Neuron (in vitro differentiated cells): Measurements from ENCODE around the gene CSGALNACT2.

Source experiments
- H2AFZ ChIP-seq: one replicate; pipeline ENCODE4 v1.6.1; 2013; ENCODE audit warnings: low read depth, mild to moderate bottlenecking, inconsistent platforms, low read length, moderate library complexity
- H3K27me3 ChIP-seq: one replicate; pipeline ENCODE4 v1.6.1; 2013; ENCODE audit warnings: low read length; ENCODE audit not compliant: insufficient read depth
- H3K36me3 ChIP-seq: one replicate; pipeline ENCODE4 v1.6.1; 2013; ENCODE audit warnings: low read length; ENCODE audit not compliant: insufficient read depth
- H3K4me1 ChIP-seq: one replicate; pipeline ENCODE4 v1.6.1; 2013; ENCODE audit warnings: low read length; ENCODE audit not compliant: insufficient read depth
- H3K4me3 ChIP-seq: 2 replicates; pipeline ENCODE4 v1.5.1; 2013; ENCODE audit warnings: mild to moderate bottlenecking, low read length, moderate library complexity
- H3K9me3 ChIP-seq: one replicate; pipeline ENCODE4 v1.6.1; 2013; ENCODE audit warnings: low read length

The CSGALNACT2 gene

DNA sequence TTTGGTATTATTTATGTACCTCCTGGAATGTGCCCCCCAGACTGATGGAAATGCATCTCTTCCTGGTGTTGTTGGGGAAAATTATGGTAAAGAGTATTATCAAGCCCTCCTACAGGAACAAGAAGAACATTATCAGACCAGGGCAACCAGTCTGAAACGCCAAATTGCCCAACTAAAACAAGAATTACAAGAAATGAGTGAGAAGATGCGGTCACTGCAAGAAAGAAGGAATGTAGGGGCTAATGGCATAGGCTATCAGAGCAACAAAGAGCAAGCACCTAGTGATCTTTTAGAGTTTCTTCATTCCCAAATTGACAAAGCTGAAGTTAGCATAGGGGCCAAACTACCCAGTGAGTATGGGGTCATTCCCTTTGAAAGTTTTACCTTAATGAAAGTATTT lies 17.0 kb downstream of the CSGALNACT2 start:
- no peaks in the 10 kb centered on the region for H3K36me3 ChIP-seq

DNA sequence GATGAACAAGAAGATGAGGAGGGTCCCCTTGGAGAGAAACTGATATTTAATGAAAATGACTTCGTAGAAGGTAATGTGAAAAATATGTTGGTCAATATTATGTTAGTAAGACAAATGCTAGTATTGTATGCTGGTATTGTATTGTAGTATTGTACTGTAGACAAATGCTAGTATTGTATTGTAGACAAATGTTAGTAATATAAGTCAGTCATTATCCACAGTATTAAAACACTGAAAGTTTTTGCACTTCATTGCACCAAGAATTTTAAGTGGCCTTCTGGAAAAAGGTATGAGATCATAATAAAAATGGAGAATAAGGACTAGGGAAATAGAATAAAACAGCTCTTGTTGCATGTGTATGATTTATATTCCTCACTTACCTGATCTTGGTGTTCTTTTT lies 17.5 kb downstream of the CSGALNACT2 start:
- H3K36me3 ChIP-seq, result no peaks in the 10 kb centered on the region
- H3K9me3 ChIP-seq, result peaks cover 5% of the 10 kb centered on the region
- no peak overlapping the region for H2AFZ ChIP-seq
- no peaks in the 10 kb centered on the region for H3K27me3 ChIP-seq
- H3K4me3 ChIP-seq, result no peak overlapping the region
- no peaks in the 10 kb centered on the region for H3K4me1 ChIP-seq

More for the DNA sequence above, 17.0 kb downstream of the CSGALNACT2 start:
- Histone ChIP-seq H3K4me3 (no peak overlapping the region), H3K4me1 (no peaks in the 10 kb centered on the region), H2AFZ (no peak overlapping the region), H3K9me3 (peaks cover 5% of the 10 kb centered on the region), H3K27me3 (no peaks in the 10 kb centered on the region)

DNA sequence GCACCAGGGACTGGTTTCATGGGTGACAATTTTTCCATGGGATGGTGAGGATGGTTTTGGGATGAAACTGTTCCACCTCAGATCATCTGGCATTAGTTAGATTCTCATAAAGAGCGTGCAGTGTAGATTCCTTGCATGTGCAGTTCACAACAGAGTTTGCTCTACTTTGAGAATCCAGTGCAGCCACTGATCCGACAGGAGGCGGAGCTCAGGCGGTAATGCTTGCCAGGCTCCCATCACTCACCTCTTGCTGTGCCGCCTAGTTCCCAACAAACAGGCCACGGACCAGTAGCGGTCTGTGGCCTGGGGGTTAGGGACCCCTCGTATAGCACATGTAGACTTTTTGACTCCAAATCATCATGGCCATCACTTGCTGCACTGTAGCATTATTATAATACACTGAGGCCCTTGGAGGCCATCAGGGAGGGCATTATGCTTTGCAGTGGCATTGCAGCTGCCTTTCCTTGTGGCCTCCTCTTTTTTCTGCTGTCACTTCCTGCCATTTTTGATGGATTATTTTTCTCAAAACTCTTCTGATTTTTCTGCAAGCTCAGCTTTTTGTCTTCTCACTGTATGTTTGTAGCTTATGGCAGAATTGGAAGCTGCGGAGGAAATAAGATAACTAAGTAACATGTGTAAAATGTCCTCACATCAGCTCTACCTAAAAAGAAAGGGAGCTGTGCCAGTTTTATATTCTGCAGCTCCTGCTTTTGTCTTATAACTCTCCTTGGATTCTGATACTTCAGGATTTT lies 18.5 kb downstream of the CSGALNACT2 start:
- Histone ChIP-seq H3K9me3 (peaks cover 2% of the 10 kb centered on the region), H2AFZ (no peak overlapping the region), H3K4me3 (no peak overlapping the region), H3K4me1 (no peaks in the 10 kb centered on the region), H3K27me3 (no peaks in the 10 kb centered on the region), H3K36me3 (peaks cover 7% of the 10 kb centered on the region)

DNA sequence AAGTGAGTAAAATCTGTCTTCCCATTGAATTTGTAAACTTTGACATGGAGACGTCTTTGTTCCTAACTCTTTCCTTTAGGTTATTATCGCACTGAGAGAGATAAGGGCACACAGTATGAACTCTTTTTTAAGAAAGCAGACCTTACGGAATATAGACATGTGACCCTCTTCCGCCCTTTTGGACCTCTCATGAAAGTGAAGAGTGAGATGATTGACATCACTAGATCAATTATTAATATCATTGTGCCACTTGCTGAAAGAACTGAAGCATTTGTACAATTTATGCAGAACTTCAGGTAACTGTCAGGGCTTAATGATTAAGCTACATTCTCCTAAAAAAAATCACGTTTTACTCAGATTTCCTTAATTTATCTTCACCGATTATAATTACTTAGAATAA lies 20.4 kb downstream of the CSGALNACT2 start:
- Histone ChIP-seq H3K36me3 (peaks cover 13% of the 10 kb centered on the region), H2AFZ (no peak overlapping the region), H3K4me1 (no peaks in the 10 kb centered on the region), H3K4me3 (no peak overlapping the region), H3K9me3 (peaks cover 4% of the 10 kb centered on the region), H3K27me3 (no peaks in the 10 kb centered on the region)

DNA sequence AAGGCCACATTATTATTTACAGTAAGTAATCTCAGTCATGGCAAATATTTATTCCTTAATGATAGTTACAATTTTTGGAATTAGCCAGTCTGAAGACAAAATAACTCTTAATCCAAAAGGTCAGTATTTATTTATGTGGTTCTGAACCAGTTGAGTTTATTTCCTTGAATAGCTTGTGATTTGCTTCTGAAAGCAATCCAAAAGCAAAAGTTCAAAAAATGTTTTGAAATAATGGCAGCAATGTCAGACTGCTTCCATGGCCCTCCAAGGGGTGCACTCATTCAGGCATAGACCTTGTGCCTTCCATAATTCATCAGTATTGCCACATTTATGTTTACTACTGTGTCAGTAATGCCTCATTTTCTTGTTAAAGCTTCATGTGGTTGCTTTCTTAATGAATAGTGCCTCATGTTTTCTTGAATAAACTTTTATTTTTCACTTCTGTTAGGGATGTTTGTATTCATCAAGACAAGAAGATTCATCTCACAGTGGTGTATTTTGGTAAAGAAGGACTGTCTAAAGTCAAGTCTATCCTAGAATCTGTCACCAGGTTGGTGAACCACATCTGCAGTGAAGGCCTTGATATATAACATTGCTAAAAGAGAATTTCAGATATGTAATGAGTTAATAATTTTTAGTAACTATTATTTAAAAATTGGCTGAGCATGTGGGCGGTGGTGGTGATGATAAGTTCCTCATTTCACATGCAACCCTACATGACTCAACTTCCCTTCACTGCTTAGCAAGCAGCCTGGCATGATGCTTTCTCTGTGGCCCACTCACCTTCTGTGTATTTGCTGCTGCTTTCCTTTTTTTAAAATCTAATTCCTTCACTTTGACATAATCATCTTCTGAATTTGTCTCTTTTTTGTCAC lies 22.0 kb downstream of the CSGALNACT2 start:
- Histone ChIP-seq H3K4me1 (no peaks in the 10 kb centered on the region), H2AFZ (no peak overlapping the region), H3K27me3 (no peaks in the 10 kb centered on the region), H3K4me3 (no peak overlapping the region), H3K36me3 (peaks cover 16% of the 10 kb centered on the region), H3K9me3 (peaks cover 4% of the 10 kb centered on the region)

DNA sequence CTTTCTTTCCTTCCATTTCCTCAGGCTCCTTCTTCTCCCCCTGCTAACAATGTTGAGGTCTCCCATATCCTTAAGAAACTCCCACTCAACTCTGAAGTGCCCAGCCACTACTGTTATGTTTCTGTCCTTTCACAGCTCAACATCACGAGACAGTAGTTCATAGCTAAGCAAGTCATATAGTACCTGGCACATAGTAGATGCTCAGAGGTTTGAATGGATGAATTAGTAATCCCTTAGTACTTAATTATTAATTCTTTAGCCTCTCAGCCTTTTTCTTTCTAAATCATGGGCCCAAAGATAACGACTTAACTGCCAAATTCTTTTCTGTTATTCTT lies 22.6 kb downstream of the CSGALNACT2 start:
- Histone ChIP-seq H2AFZ (no peak overlapping the region), H3K4me3 (no peak overlapping the region), H3K9me3 (peaks cover 4% of the 10 kb centered on the region), H3K4me1 (no peaks in the 10 kb centered on the region), H3K27me3 (no peaks in the 10 kb centered on the region), H3K36me3 (peaks cover 16% of the 10 kb centered on the region)

DNA sequence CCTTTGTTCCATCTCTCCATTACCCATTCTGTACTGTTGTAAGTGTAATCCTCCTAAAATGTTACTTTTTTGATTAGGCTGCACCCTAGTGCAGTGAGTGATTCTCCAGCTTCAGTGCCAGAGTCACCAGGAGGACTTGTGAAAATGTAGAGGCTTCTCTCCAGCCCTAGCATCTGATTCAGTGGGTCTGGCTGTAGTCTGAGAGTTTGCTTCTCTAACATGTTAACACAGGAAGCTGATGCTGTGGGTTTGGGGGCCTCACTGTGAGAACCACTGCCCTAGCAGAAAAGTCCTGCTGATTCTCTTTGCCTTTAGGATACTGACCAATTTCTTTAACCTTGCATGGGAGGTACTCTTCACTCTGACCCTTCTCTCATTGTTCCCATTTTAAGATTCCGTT lies 24.4 kb downstream of the CSGALNACT2 start:
- no peak overlapping the region for H2AFZ ChIP-seq
- H3K9me3 ChIP-seq, result peaks cover 1% of the 10 kb centered on the region
- H3K4me3 ChIP-seq, result no peak overlapping the region

DNA sequence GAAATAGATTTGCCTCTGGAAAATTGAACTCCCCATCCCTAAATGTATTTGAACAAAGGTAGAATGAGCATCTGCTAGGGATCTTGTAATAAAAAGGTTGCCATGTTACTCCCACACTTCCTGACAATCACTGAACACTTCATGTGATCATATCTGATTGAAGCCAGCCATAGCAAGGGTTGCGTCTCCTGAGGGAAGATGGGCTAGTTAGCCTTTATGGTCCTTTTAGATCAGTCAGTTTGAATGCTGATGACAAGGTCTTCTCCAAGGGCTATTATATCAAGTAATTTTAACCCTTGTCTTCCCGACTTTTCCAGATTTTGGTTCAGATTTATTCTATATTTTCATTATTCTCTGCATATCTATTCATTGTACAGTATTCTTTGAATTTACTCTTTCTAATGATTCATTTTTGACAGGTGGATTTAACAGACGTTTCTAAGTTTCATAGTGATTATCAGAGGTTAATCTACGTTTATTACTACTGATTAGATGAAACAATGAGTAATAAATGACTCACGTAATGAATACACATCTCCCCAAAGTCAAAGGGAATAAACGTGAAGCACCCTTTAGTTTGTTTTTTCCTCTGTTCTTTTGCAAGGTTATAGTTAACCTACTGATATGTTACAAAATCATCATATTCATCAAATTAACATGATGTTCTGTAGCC lies 28.1 kb downstream of the CSGALNACT2 start:
- peaks cover 1% of the 10 kb centered on the region for H3K9me3 ChIP-seq
- no peaks in the 10 kb centered on the region for H3K27me3 ChIP-seq
- no peak overlapping the region for H2AFZ ChIP-seq
- no peaks in the 10 kb centered on the region for H3K4me1 ChIP-seq
- H3K36me3 ChIP-seq, result peaks cover 26% of the 10 kb centered on the region
- H3K4me3 ChIP-seq, result no peak overlapping the region

More for the DNA sequence above, 24.4 kb downstream of the CSGALNACT2 start:
- H3K4me1 ChIP-seq, result no peaks in the 10 kb centered on the region
- H3K27me3 ChIP-seq, result no peaks in the 10 kb centered on the region
- peaks cover 17% of the 10 kb centered on the region for H3K36me3 ChIP-seq

DNA sequence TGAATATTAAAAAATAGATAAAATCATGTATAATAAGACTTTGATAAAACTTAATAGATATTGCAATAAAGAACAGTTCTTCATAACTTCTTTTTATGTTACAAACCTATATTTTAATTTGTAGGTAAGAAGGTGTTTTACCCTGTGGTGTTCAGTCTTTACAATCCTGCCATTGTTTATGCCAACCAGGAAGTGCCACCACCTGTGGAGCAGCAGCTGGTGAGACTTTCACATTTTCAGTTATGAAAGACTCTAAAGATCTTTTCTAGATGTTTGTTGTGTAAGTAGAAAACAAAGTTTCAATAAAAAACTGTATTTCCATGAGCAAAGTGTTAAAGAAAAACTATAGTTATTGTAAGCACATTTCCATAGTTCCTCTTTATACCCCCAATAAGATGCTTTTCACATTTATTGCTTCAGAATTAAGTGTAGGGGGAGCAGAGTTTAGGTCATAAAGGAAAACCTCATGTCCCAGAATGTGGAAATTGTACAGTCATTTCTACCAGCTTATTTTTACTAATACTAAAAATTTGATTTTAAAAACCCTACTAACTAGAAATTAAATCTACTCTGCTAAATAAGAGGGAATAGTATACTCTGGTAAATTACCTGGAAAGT lies 28.7 kb downstream of the CSGALNACT2 start:
- H3K36me3 ChIP-seq, result peaks cover 26% of the 10 kb centered on the region
- no peak overlapping the region for H3K4me3 ChIP-seq
- H3K27me3 ChIP-seq, result no peaks in the 10 kb centered on the region
- peaks cover 1% of the 10 kb centered on the region for H3K9me3 ChIP-seq
- no peaks in the 10 kb centered on the region for H3K4me1 ChIP-seq
- H2AFZ ChIP-seq, result no peak overlapping the region

DNA sequence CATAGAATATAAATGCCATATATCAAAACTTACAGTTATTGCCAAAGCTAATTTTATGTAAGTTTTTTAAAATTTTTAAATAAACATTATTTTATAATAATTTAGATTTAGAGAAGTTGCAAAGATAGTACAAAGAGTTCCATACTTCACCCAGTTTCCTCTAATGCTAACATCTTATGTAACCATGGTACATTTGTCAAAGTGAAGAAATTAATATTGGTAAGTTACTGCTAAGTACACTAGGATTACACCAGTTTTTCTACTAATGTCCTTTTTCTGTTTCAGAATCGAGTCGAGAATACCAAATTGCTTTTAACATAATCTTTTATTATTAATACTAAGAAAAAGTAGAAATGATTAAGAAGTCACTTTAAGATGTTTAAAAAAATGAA lies 29.2 kb downstream of the CSGALNACT2 start:
- peaks cover 1% of the 10 kb centered on the region for H3K9me3 ChIP-seq
- no peaks in the 10 kb centered on the region for H3K27me3 ChIP-seq
- no peak overlapping the region for H3K4me3 ChIP-seq
- H2AFZ ChIP-seq, result no peak overlapping the region
- H3K36me3 ChIP-seq, result peaks cover 24% of the 10 kb centered on the region
- H3K4me1 ChIP-seq, result no peaks in the 10 kb centered on the region

DNA sequence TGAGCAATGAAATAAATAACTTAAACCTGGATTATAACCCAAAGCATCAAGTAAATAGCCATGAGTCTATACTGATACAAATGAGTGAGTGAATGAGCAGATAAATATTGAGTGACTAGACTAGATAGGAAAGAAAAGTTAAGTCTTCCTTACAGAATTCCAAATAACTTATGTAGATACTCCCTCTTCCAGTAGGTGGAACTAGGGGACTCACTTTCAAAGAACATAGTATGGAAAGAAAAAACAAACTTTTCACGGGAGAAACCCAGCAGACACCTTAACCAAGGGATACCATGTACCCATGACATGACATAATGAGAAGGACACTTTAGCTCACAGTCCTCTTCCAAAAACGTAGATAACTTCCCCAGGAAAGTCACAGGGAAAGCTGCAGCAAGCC lies 32.2 kb downstream of the CSGALNACT2 start:
- H2AFZ ChIP-seq, result no peak overlapping the region
- H3K27me3 ChIP-seq, result no peaks in the 10 kb centered on the region
- peaks cover 1% of the 10 kb centered on the region for H3K9me3 ChIP-seq
- no peaks in the 10 kb centered on the region for H3K4me1 ChIP-seq
- peaks cover 33% of the 10 kb centered on the region for H3K36me3 ChIP-seq
- no peak overlapping the region for H3K4me3 ChIP-seq

DNA sequence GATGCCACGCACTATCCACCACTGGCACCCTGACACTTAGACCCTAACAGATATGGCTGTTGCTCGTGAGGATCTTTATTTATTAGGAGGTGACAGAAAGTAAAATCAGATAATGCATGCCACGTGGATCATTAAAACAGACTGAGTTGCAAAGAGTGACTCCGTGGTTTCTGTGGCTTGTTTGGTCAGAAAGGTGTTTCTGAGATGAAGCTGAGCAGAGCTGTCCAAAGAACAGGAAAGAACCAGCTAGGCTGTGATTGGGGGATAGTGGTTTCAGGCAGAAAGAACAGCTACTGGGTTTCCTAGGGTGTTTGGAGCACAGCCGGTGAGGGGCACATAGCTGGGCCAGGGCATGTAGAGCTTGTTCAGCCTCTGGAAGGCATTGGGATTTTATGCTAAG lies 34.4 kb downstream of the CSGALNACT2 start:
- no peak overlapping the region for H2AFZ ChIP-seq
- no peaks in the 10 kb centered on the region for H3K4me1 ChIP-seq
- H3K36me3 ChIP-seq, result peaks cover 51% of the 10 kb centered on the region
- no peak overlapping the region for H3K4me3 ChIP-seq
- H3K9me3 ChIP-seq, result peaks cover 7% of the 10 kb centered on the region
- no peaks in the 10 kb centered on the region for H3K27me3 ChIP-seq

DNA sequence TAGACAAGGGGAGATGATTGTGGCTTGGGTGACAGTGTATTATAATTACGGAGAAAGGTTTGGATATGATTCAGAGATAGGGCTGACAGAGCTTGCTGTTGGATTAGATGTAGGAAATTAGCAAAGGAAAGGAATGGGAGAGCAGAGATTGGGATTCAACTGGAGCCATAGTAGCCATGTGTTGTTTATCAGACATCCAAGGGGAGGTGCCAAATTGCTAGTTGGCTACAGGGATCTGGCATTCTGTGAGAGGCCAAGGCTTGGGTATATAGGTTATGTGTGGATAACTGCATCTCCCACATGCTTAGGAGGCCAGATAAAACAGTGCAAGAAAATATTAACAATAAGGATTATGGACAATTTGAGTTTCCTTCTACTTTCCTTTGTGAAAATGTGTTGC lies 34.9 kb downstream of the CSGALNACT2 start:
- H3K9me3 ChIP-seq, result peaks cover 8% of the 10 kb centered on the region
- H3K36me3 ChIP-seq, result peaks cover 55% of the 10 kb centered on the region
- H3K4me1 ChIP-seq, result no peaks in the 10 kb centered on the region
- no peaks in the 10 kb centered on the region for H3K27me3 ChIP-seq
- no peak overlapping the region for H2AFZ ChIP-seq
- H3K4me3 ChIP-seq, result no peak overlapping the region
